B cell (primary cell): ENCODE measurements around the gene VOPP1.
"Not testable (repeated sequence)": the region's sequence is repeated elsewhere in the genome, so short reads cannot be mapped to it uniquely, and the experiment has no call there.

Experiments
- EZH2 ChIP-seq: IDR thresholded peaks from 2 replicates; pipeline ENCODE4 v1.6.1; 2012; ENCODE audit warnings: borderline replicate concordance, low read depth, mild to moderate bottlenecking, moderate library complexity, low read length; ENCODE audit not compliant: insufficient read depth, poor library complexity, severe bottlenecking
- TF ChIP-seq, protein P1 (sequence below): fragments of 200-600 bp; IDR thresholded peaks from one replicate; pipeline ENCODE4 v1.8.0; 2022; ENCODE audit warnings: antibody characterized with exemption, mild to moderate bottlenecking

DNA sequence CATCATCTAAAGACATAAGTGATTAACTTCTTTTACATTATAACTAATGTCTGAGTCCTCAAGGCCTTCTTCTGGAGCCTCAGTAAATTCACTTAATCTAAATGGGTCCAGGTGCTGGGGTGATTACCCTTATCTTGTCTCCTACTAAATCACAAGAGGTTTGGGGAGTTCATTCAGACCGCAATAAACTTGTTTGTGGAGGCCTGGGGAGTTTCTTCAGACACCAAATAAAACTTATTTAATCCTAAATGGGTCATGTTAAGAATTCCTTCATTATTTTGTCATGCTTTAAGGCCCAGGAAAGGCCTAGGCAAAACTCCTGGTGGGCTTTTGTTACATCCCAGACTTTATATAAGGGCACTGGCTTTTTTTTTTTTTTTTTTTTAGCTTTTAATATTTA, 62.1 kb downstream of the VOPP1 start:
- TF ChIP-seq, protein P1, sequence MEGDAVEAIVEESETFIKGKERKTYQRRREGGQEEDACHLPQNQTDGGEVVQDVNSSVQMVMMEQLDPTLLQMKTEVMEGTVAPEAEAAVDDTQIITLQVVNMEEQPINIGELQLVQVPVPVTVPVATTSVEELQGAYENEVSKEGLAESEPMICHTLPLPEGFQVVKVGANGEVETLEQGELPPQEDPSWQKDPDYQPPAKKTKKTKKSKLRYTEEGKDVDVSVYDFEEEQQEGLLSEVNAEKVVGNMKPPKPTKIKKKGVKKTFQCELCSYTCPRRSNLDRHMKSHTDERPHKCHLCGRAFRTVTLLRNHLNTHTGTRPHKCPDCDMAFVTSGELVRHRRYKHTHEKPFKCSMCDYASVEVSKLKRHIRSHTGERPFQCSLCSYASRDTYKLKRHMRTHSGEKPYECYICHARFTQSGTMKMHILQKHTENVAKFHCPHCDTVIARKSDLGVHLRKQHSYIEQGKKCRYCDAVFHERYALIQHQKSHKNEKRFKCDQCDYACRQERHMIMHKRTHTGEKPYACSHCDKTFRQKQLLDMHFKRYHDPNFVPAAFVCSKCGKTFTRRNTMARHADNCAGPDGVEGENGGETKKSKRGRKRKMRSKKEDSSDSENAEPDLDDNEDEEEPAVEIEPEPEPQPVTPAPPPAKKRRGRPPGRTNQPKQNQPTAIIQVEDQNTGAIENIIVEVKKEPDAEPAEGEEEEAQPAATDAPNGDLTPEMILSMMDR: not testable (repeated sequence)
- not testable (repeated sequence) for TF ChIP-seq EZH2
